GM10266 (cell line): ENCODE measurements around the gene MAP3K13.
"Not testable (repeated sequence)": the region's sequence is repeated elsewhere in the genome, so short reads cannot be mapped to it uniquely, and the experiment has no call there.

ENCODE experiments used
- DNase-seq: peaks from one replicate; pipeline ENCODE4 v3.0.0; 2012; ENCODE audit errors: extremely low spot score
- TF ChIP-seq, protein P1 (sequence below): IDR thresholded peaks from 2 replicates; pipeline ENCODE4 v1.5.1; 2012; ENCODE audit warnings: mild to moderate bottlenecking, low read depth; ENCODE audit not compliant: control insufficient read depth, insufficient read depth; ENCODE audit errors: missing control alignments

MAP3K13 gene

DNA sequence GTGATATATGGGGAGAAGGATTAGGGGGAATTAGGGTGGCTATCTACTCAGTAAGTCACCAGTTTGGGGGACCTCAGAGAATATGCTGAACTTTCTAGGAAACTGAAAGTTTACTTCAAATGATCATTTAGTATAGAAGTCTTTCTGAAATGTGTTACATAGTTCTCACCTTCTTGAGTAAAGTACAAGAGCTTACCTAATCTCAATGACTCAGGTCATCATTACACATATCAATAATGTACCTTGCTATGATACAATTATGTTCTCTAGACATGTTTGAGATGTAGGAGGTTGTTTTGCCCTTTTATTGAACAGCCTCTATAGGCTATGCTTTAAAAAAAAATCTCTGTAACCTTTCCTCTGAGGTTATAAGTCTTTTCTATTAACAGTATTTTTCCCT lies 85.2 kb downstream of the MAP3K13 start:
- TF ChIP-seq, protein P1, sequence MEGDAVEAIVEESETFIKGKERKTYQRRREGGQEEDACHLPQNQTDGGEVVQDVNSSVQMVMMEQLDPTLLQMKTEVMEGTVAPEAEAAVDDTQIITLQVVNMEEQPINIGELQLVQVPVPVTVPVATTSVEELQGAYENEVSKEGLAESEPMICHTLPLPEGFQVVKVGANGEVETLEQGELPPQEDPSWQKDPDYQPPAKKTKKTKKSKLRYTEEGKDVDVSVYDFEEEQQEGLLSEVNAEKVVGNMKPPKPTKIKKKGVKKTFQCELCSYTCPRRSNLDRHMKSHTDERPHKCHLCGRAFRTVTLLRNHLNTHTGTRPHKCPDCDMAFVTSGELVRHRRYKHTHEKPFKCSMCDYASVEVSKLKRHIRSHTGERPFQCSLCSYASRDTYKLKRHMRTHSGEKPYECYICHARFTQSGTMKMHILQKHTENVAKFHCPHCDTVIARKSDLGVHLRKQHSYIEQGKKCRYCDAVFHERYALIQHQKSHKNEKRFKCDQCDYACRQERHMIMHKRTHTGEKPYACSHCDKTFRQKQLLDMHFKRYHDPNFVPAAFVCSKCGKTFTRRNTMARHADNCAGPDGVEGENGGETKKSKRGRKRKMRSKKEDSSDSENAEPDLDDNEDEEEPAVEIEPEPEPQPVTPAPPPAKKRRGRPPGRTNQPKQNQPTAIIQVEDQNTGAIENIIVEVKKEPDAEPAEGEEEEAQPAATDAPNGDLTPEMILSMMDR = no peak
- DNase-seq = no peak

DNA sequence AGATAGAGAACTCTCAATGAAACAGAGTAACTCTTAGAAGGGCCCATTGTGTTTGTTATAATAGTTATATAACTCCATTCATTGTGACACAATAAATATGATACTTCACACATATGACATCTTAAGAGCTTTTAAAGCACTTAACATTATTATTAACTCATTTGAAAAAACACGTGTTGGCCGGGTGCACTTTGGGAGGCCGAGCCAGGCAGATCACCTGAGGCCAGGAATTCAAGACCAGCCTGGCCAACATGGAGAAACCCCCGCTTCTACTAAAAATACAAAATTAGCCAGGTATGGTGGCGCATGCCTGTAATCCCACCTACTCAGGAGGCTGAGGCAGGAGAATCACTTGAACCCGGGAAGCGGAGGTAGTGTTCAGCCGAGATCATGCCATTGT lies 88.5 kb downstream of the MAP3K13 start:
- not testable (repeated sequence) for DNase-seq

DNA sequence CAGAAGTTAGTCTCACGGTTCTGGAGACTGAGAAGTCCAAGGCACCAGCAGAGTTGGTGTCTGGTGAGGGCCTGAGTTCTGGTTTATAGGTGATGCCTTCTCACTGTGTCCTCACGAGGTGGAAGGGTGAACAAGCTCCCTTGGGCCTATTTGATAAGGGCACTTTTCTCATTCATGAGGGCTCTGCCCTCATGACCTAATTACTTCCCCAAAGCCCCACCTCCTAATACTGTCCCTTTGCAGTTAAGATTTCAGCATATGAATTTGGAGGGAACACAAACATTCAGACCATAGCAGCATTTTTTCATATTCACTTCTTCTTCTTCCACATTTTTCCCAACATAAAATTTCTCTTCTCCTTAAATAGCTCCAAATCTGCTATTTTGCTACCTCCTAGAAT lies 94.4 kb downstream of the MAP3K13 start:
- DNase-seq = no peak
- TF ChIP-seq, protein P1 = no peak

DNA sequence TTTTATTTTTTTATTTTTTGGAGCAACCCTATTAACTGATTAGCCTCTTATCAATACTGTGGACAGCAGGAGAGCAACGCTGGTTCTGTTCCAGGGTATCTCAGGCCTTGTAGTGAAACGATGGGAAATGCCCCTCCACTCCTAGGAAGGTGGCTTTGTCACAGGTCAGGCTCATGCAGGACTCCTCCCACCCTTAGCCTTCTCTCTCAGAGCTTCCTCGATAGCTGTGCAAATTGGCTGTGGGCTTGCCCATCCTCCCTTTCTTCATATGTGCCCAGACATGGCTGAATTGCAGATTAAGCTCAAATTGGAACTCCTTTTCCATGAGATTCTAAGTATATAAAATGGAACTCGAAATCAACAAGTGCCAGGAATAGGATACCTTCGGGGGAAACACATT lies 97.4 kb downstream of the MAP3K13 start:
- TF ChIP-seq, protein P1 = no peak
- no peak for DNase-seq

DNA sequence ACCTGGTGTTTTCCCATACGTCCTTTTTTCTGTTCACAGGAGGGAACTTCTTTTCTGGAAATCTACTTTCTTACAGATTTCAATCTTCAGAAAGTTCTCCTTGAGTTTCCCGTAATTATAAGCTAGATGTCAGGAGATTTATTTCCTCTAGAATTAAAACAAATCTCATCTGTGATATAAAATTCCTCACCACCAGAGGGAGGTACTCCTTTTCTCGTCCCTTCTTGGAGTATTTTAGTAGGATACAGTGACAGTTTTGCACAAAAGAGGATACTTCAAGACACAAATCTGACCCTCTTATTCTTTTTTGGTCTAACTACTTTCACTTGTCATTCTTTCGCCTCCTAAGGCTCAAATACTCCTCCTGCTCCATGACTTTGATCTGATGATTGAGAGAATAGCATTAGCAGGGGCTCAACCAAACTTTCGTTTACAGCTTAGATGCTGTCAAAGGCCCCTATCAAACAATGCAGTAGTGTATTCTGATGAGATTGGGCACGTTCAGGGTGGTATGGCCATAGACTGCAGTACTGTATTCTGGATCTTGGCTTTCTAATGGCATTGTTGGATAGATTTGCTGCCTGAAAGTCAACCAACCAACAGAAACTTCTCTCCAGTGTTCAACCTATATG lies 97.9 kb downstream of the MAP3K13 start:
- DNase-seq = peak; percentile 20

DNA sequence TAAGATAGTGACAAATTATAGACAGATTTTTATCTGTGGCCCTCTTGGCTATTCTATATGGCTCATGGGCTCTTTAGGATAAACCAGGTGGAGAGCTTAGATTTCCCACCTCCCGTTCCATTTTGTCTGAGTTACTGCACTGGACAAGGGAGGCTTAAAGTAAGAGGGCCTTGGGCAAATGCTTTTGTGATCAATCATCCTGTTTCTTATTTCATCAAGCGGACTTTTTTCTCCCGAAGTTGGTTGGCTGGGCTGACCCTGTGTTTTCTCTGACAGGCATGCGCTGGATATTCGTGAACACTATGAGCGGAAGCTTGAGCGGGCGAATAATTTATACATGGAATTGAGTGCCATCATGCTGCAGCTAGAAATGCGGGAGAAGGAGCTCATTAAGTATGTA lies 102.5 kb downstream of the MAP3K13 start:
- TF ChIP-seq, protein P1 = no peak
- DNase-seq = no peak

More for the DNA sequence above, 97.9 kb downstream of the MAP3K13 start:
- TF ChIP-seq, protein P1 = no peak

DNA sequence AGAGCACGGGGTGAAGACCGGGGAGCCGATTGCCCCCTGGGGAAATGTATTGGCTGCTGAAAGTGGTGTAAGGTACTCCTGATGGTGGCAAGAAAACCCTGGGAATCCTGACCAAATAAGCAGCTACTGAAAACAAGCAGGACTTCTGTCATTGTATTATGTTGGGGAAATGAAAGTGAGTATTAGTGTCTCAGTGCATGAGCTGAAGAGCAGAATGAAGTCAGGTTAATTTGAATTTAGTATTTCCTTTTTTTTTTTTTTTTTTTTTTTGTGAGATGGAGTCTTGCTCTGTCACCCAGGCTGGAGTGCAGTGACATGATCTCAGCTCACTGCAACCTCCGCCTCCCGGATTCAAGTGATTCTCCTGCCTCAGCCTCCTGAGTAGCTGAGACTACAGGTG lies 103.2 kb downstream of the MAP3K13 start:
- DNase-seq = not testable (repeated sequence)

DNA sequence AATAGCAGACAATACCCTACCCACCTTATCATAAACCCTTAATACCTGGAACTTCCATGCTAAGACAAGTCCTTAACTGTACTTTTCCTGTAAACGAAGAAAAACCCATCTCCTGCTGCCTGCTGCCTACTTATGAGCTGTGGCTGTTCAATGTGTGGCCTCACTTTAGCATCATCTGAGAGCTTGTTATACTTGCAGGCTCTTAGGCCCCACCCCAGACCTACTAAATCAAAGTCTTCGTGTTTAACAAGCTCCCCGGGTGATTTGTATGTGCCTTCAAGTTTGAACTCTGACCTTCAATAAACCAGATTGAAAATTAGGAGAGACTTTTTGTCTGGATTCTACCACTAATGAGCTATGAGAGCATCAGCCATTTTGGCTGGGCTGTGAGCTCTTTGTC lies 106.6 kb downstream of the MAP3K13 start:
- TF ChIP-seq, protein P1 = no peak
- no peak for DNase-seq
